Suppressor macrophage treated with lipopolysaccharide for 4 hours (primary cell): ENCODE measurements around the gene ITLN1.
A peak's percentile ranks its signal among the peaks of the same experiment; 100 is the strongest.
"Not testable (repeated sequence)": the region's sequence is repeated elsewhere in the genome, so short reads cannot be mapped to it uniquely, and the experiment has no call there.

Source experiments
- DNase-seq: peaks from one replicate; pipeline ENCODE4 v3.0.0-alpha.2; 2020

The ITLN1 gene

GRCh38 chr1:160882582-160882981 is 2.4 kb downstream of the ITLN1 start:
- peak; percentile 39 for DNase-seq

- peak; percentile 21 for DNase-seq
Measured at GRCh38 chr1:160881264-160881663, 3.7 kb downstream of the ITLN1 start.

- DNase-seq = peak; percentile 51
Measured at GRCh38 chr1:160880216-160880615, 4.8 kb downstream of the ITLN1 start.

- DNase-seq = no peak
Measured at GRCh38 chr1:160879056-160879455, 5.9 kb downstream of the ITLN1 start.

- DNase-seq = no peak
Measured at GRCh38 chr1:160877221-160877620, 7.8 kb downstream of the ITLN1 start.

GRCh38 chr1:160876311-160876710 is 8.7 kb downstream of the ITLN1 start:
- DNase-seq = no peak

GRCh38 chr1:160875591-160875990 is 9.4 kb downstream of the ITLN1 start:
- not testable (repeated sequence) for DNase-seq

- DNase-seq = no peak
Measured at GRCh38 chr1:160874935-160875334, 10.0 kb downstream of the ITLN1 start.

GRCh38 chr1:160868141-160868540 is 16.8 kb downstream of the ITLN1 start:
- DNase-seq = peak; percentile 22

GRCh38 chr1:160867651-160868050 is 17.3 kb downstream of the ITLN1 start:
- not testable (repeated sequence) for DNase-seq

- DNase-seq = no peak
Measured at GRCh38 chr1:160866695-160867260, 18.2 kb downstream of the ITLN1 start.

- no peak for DNase-seq
Measured at GRCh38 chr1:160866001-160866694, 18.8 kb downstream of the ITLN1 start.

- no peak for DNase-seq
Measured at GRCh38 chr1:160865337-160865736, 19.6 kb downstream of the ITLN1 start.

GRCh38 chr1:160864173-160864572 is 20.8 kb downstream of the ITLN1 start:
- no peak for DNase-seq

- DNase-seq = peak; percentile 58
Measured at GRCh38 chr1:160863774-160864131, 21.2 kb downstream of the ITLN1 start.

GRCh38 chr1:160863061-160863773 is 21.8 kb downstream of the ITLN1 start:
- DNase-seq = peak; percentile 37

GRCh38 chr1:160862203-160863060 is 22.5 kb downstream of the ITLN1 start, which contains the start of gene CD244:
Gene CD244, minus strand, starts transcription at chr1:160862887. Its CDS starts 210 bp downstream, at chr1:160862677.
- peak; percentile 91 for DNase-seq

- no peak for DNase-seq
Measured at GRCh38 chr1:160860840-160861505, 24.0 kb downstream of the ITLN1 start.

GRCh38 chr1:160859166-160859565 is 25.8 kb downstream of the ITLN1 start:
- DNase-seq = peak; percentile 70

GRCh38 chr1:160858507-160858906 is 26.5 kb downstream of the ITLN1 start:
- no peak for DNase-seq

- DNase-seq = no peak
Measured at GRCh38 chr1:160858097-160858496, 26.9 kb downstream of the ITLN1 start.

- DNase-seq = no peak
Measured at GRCh38 chr1:160855181-160855981, 29.6 kb downstream of the ITLN1 start.
